Right lobe of liver (tissue), 4 donors: ENCODE results near the gene LDB3.

Experiments used
- CTCF ChIP-seq, 4 donors: fragments of 200-600 bp in 3 of 4; fragments of 450-650 bp in 1 of 4; IDR thresholded peaks; one replicate each; pipeline versions ENCODE4 v1.5.1 to v1.8.0; 2016 to 2022; ENCODE audit warnings: antibody characterized with exemption in 4 of 4, mild to moderate bottlenecking in 2 of 4
- POLR2A ChIP-seq: fragments of 450-650 bp; IDR thresholded peaks from one replicate; pipeline ENCODE4 v1.6.1; 2017; ENCODE audit warnings: antibody characterized with exemption, mild to moderate bottlenecking
- donor health status: DM: no; HTN: no; CAD: no.
- donor health status: DM: no; HTN: no; CAD: no.
- donor health status: DM: no; HTN: yes; CAD: no.

DNA sequence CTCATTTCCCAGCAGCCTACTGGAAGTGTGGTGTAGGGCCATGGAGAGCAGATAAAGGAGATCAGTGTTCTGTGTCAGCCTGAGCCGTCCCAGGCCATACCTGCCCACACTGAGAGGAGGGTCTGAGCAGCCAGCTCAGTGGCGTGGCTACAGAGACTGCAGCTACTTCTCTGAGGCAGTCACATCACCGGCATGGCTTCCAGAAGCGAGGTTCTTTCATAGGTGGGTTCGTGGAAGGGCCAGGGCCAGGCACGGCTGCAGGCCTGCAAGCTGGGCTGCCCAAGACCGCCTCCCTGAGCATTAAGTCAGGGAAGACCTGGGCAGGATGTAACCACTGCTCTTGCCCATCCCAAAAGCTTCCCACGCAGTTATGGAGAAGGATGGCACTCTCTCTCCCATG is 34.9 kb downstream of the LDB3 start:
- TF ChIP-seq CTCF (IDR thresholded peaks at IDR 0.05) (no peak), POLR2A (no peak)
